Activated naive CD4-positive, alpha-beta T cell treated with anti-CD3 and anti-CD28 coated beads, Interleukin-2, amount 50 U/mL, for 24 hours (primary cell): ENCODE results near the gene NSMCE3.
"Not testable (repeated sequence)": the region's sequence is repeated elsewhere in the genome, so short reads cannot be mapped to it uniquely, and the experiment has no call there.

Experiments
- H3K27ac Mint-ChIP-seq: one replicate; pipeline ENCODE4 v1.8.0; 2021; ENCODE audit warnings: mild to moderate bottlenecking, mixed read lengths
- H3K27me3 Mint-ChIP-seq: one replicate; pipeline ENCODE4 v1.8.0; 2021; ENCODE audit warnings: mixed read lengths
- H3K36me3 Mint-ChIP-seq: one replicate; pipeline ENCODE4 v1.8.0; 2021; ENCODE audit warnings: mixed read lengths
- H3K4me1 Mint-ChIP-seq: one replicate; pipeline ENCODE4 v1.8.0; 2021; ENCODE audit warnings: mixed read lengths
- H3K4me3 Mint-ChIP-seq: one replicate; pipeline ENCODE4 v1.8.0; 2021; ENCODE audit warnings: mild to moderate bottlenecking, mixed read lengths
- H3K9me3 Mint-ChIP-seq: one replicate; pipeline ENCODE4 v1.8.0; 2021; ENCODE audit warnings: mixed read lengths

The NSMCE3 gene

DNA sequence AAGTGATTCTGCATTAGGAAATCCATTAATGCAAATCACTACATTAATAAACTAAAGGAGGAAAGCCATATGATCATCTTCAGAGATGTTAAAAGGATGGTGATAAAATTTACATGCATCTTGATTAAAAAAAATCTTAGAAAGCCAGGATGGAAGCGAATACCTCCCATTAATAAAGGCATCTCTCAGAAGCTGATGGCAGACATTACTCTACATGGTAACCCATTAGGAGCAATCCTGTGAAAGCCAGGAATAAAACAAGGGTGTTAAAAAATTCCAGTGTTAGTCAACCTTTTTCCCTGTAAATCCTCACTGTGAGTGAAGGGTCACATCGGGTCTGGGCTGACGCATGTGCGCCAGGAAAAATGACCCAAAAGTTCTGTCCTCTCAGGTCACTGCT, 25.5 kb downstream of the NSMCE3 start:
- peaks cover 2% of the 10 kb centered on the region for H3K27me3 Mint-ChIP-seq
- no peaks in the 10 kb centered on the region for H3K36me3 Mint-ChIP-seq
- H3K4me1 Mint-ChIP-seq = no peaks in the 10 kb centered on the region
- H3K27ac Mint-ChIP-seq = no peak overlapping the region
- no peak overlapping the region for H3K4me3 Mint-ChIP-seq
- H3K9me3 Mint-ChIP-seq = no peaks in the 10 kb centered on the region

- H3K4me3 Mint-ChIP-seq = no peak overlapping the region
- H3K27me3 Mint-ChIP-seq = peaks cover 3% of the 10 kb centered on the region
Observed at GRCh38 chr15:29242456-29243242, 27.0 kb downstream of the NSMCE3 start.

GRCh38 chr15:29241207-29241606, 28.4 kb downstream of the NSMCE3 start:
- Mint-ChIP-seq H3K9me3 (no peaks in the 10 kb centered on the region), H3K27ac (no peak overlapping the region), H3K36me3 (no peaks in the 10 kb centered on the region), H3K4me1 (no peaks in the 10 kb centered on the region), H3K4me3 (no peak overlapping the region), H3K27me3 (peaks cover 3% of the 10 kb centered on the region)

More at GRCh38 chr15:29242456-29243242, 27.0 kb downstream of the NSMCE3 start:
- Mint-ChIP-seq H3K4me1 (no peaks in the 10 kb centered on the region), H3K27ac (no peak overlapping the region), H3K9me3 (no peaks in the 10 kb centered on the region), H3K36me3 (no peaks in the 10 kb centered on the region)

- no peaks in the 10 kb centered on the region for H3K4me1 Mint-ChIP-seq
- no peak overlapping the region for H3K4me3 Mint-ChIP-seq
- peaks cover 3% of the 10 kb centered on the region for H3K36me3 Mint-ChIP-seq
- H3K27ac Mint-ChIP-seq = no peak overlapping the region
- H3K27me3 Mint-ChIP-seq = peaks cover 10% of the 10 kb centered on the region
- H3K9me3 Mint-ChIP-seq = peaks cover 6% of the 10 kb centered on the region
Observed at GRCh38 chr15:29239395-29239794, 30.2 kb downstream of the NSMCE3 start.

- H3K27me3 Mint-ChIP-seq = peaks cover 16% of the 10 kb centered on the region
- H3K4me3 Mint-ChIP-seq = no peak overlapping the region
- H3K4me1 Mint-ChIP-seq = no peaks in the 10 kb centered on the region
- peaks cover 6% of the 10 kb centered on the region for H3K9me3 Mint-ChIP-seq
- peaks cover 3% of the 10 kb centered on the region for H3K36me3 Mint-ChIP-seq
- H3K27ac Mint-ChIP-seq = no peak overlapping the region
Observed at GRCh38 chr15:29233566-29233965, 36.1 kb downstream of the NSMCE3 start.

DNA sequence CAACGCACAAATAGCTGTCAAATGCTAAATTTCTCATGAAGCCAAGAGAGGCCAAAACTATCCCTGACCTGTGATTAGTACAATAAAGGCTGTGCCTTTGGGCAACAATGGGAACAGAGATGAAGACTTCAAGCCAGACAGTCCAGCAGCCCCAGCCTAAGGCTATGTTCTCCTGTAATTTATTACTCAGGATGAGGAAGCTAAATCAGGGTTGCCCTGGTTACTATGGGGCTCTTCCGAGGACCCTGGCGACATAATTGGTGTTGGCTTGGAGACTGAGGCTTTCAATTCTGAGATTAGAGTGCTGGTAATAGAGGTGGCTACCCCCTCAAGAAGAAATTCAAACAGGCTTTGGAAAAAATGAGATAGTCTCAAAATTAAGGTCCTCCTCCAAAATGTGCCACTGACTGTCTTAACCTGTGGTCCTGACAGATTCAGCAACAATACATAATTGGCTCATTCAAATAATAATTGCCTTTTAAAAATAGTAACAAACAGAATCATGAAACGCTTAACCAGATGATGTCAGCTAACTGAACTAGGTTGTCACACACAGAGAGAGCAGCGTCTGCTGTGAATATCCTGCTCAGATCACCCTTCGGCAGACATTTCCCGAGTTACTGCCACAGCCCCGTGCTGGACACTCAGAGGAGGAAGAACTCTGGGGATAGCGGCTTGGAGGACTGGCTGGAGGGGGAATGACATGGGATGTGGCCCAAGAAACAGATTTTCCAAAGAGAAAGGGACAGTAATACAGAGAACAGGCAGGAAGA, 43.0 kb downstream of the NSMCE3 start:
- Mint-ChIP-seq H3K27ac (no peak overlapping the region), H3K9me3 (no peaks in the 10 kb centered on the region), H3K36me3 (no peaks in the 10 kb centered on the region), H3K4me3 (no peak overlapping the region), H3K4me1 (no peaks in the 10 kb centered on the region), H3K27me3 (peaks cover 11% of the 10 kb centered on the region)

DNA sequence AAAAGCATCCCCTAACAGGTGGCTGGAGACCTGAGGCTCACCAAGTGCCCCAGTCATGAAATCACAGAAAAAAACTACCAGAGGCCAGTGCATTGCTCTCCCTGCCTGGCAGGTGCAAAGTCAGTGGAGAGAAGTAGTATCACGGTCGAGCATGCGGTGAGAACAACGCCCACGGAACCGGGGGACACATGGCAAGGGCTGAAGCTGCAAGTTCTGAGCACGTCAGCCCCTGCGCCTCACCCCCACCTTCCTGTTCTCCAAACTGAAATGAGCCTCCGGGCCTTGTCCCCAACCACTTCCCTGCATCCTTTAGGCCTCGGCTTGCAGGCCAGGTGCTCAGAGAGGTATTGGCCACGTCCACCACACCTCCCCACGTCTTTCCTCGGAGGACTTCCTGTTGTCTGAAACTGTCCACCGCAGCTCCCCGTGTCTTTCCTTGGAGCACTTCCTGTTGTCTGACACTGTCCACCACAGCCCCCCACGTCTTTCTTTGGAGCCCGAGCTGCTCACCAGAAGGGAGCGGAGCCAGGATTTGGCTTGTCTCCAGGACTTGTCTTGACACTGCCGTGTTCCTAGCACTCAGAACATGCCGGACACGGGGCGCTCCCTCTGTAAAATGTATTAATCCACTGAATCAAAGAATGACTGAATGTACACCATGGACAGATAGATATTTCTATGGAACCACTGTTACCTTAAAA, 43.9 kb downstream of the NSMCE3 start:
- Mint-ChIP-seq H3K4me1 (no peaks in the 10 kb centered on the region), H3K36me3 (no peaks in the 10 kb centered on the region), H3K27me3 (peaks cover 11% of the 10 kb centered on the region)

DNA sequence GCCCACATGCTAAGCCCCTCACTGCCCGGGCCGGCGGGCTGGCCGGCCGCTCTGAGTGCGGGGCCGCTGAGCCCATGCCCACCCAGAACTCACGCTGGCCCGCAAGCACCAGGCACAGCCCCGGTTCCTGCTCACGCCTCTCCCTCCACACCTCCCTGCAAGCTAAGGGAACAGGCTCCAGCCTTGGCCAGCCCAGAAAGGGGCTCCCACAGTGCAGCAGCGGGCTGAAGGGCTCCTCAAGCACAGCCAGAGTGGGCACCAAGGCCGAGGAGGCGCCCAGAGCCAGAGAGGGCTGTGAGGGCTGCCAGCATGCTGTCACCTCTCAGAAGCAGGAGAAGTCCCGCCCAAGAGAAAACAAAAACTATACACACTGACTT, 44.6 kb downstream of the NSMCE3 start:
- peaks cover 11% of the 10 kb centered on the region for H3K27me3 Mint-ChIP-seq

More for the DNA sequence above, 43.9 kb downstream of the NSMCE3 start:
- no peak overlapping the region for H3K4me3 Mint-ChIP-seq
- H3K9me3 Mint-ChIP-seq = no peaks in the 10 kb centered on the region
- no peak overlapping the region for H3K27ac Mint-ChIP-seq

GRCh38 chr15:29224235-29224986, 45.2 kb downstream of the NSMCE3 start:
- H3K27ac Mint-ChIP-seq, H3K27me3 Mint-ChIP-seq, H3K9me3 Mint-ChIP-seq, H3K36me3 Mint-ChIP-seq, H3K4me1 Mint-ChIP-seq, H3K4me3 Mint-ChIP-seq: not testable (repeated sequence)

More for the DNA sequence above, 44.6 kb downstream of the NSMCE3 start:
- H3K27ac Mint-ChIP-seq, H3K36me3 Mint-ChIP-seq, H3K9me3 Mint-ChIP-seq, H3K4me1 Mint-ChIP-seq, H3K4me3 Mint-ChIP-seq: not testable (repeated sequence)

DNA sequence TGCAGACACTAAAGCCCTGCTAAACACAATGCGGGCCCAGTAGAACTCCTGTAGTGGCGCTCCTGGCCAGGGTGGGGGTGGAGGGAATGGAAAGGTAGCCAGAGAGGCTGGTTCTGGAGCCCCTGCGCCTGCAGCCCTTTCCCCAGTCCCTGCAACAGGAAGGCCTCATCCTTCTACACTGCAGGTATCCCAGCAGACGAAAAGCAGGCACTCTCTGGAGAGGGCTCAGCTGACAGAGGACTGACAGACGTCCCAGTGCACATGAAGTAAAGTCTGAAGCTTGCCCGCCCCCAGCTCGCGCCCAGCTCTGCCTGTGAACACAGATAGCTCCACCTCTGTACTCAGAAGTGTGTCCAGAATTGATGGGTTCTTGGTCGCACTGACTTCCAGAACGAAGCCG, 46.0 kb downstream of the NSMCE3 start:
- no peaks in the 10 kb centered on the region for H3K36me3 Mint-ChIP-seq
- no peaks in the 10 kb centered on the region for H3K4me1 Mint-ChIP-seq
- H3K27ac Mint-ChIP-seq = no peak overlapping the region
- no peak overlapping the region for H3K4me3 Mint-ChIP-seq
- peaks cover 7% of the 10 kb centered on the region for H3K27me3 Mint-ChIP-seq
- H3K9me3 Mint-ChIP-seq = no peaks in the 10 kb centered on the region

DNA sequence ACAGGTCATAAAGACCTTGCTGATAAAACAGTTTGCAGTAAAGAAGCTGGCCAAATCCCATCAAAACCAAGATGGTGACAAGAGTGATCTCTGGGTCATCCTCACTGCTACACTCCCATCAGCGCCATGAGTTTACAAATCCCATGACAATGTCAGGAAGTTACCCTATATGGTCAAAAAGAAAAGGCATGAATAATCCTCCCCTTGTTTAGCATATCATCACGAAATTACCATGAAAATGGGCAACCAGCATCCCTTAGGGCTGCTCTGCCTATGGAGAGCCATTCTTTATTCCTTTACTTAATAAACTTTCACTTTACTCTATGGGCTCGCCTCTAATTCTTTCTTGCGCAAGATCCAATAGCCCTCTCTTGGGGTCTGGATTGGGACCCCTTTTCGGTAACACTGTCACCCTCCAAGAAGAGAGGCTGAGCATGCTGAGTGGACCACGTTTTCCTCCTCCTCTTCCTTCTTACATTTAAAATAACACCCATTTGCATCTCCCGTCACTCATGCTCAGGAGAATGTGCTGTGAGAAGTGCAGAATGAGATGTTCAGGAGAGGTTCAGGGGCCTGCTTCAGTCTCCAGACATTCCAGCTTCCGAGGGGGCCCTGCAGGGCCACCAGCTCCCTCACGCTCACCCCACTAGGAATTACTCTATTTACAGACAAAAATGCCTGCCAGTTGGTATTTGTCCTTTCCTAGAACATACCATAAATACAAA, 47.3 kb downstream of the NSMCE3 start:
- Mint-ChIP-seq H3K36me3 (no peaks in the 10 kb centered on the region), H3K4me1 (no peaks in the 10 kb centered on the region), H3K27ac (no peak overlapping the region), H3K9me3 (no peaks in the 10 kb centered on the region), H3K4me3 (no peak overlapping the region), H3K27me3 (peaks cover 9% of the 10 kb centered on the region)

DNA sequence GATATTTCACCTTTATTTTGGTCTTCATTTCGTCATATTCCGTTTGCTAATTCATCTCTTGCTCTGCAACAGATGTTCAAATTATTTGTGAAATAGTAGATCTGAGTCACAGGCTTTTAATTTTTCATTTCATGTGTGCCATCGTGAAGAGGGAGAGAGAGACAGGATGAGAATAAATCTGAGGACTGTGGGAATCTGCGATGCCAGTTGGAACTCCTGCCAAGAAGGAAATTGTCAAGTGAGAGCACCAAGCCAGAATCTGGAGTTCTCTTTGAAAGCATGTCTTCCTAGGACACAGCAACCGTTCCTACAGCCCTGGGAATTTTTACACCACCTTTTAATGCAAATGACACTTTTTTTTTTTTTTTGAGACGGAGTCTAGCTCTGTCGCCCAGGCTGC, 48.8 kb downstream of the NSMCE3 start:
- H3K27me3 Mint-ChIP-seq = peaks cover 6% of the 10 kb centered on the region
- H3K36me3 Mint-ChIP-seq = no peaks in the 10 kb centered on the region
- no peak overlapping the region for H3K27ac Mint-ChIP-seq
- H3K9me3 Mint-ChIP-seq = no peaks in the 10 kb centered on the region
- no peak overlapping the region for H3K4me3 Mint-ChIP-seq
- H3K4me1 Mint-ChIP-seq = no peaks in the 10 kb centered on the region

DNA sequence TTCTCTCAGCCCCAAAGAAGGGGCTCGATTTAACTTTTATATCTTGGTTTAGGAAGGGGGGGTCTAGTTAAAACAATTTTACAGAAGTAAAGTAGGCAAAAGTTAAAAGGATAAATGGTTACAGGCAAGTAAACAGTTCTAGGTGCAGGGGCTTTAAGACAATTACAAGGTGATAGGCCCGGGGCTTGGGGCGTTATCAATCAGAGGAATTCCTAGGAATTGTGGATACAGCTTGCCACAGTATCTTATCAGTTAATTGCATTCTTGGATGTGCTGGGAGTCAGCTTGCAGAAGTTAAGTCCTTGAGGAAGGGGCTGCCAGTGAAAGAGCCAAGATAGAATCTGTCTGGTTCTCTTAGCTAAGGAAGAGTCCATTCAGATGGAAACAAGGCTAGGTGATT, 52.7 kb downstream of the NSMCE3 start:
- no peaks in the 10 kb centered on the region for H3K4me1 Mint-ChIP-seq
- H3K9me3 Mint-ChIP-seq = no peaks in the 10 kb centered on the region
- H3K4me3 Mint-ChIP-seq = no peak overlapping the region
- no peaks in the 10 kb centered on the region for H3K36me3 Mint-ChIP-seq
- no peak overlapping the region for H3K27ac Mint-ChIP-seq
- H3K27me3 Mint-ChIP-seq = peaks cover 15% of the 10 kb centered on the region
